Activated CD8-positive, alpha-beta T cell treated with anti-CD3 and anti-CD28 coated beads for 36 hours (primary cell): ENCODE measurements around the gene SNX27. TPM values are rescaled to one million over a fixed set of nuclear protein-coding genes. Genes with fewer than 3 reads are reported as not detected.
"Not testable (repeated sequence)": the region's sequence is repeated elsewhere in the genome, so short reads cannot be mapped to it uniquely, and the experiment has no call there.

Experiments
- ATAC-seq: fragments of 200-7000 bp; cut with Tn5 transposase; one replicate; pipeline ENCODE4 v1.10.0; 2021; ENCODE audit warnings: mild to moderate bottlenecking, moderate library complexity
- CTCF ChIA-PET: fragments of 350-600 bp; sonication (Branson Sonifier 250); formaldehyde crosslinking; loops from one replicate; lab custom pipeline; 2021; ENCODE audit warnings: antibody characterized with exemption; lab: Charles Lee
- POLR2A ChIA-PET: fragments of 350-600 bp; sonication (Branson Sonifier 250); formaldehyde crosslinking; loops from one replicate; lab custom pipeline; 2021; ENCODE audit warnings: antibody characterized with exemption; lab: Charles Lee
- DNase-seq: peaks from one replicate; pipeline ENCODE4 v3.0.0-alpha.2; 2020
- H3K27ac Mint-ChIP-seq: one replicate; pipeline ENCODE4 v1.8.0; 2021; ENCODE audit warnings: mild to moderate bottlenecking, mixed read lengths
- H3K27me3 Mint-ChIP-seq: one replicate; pipeline ENCODE4 v1.8.0; 2021; ENCODE audit warnings: mixed read lengths
- H3K36me3 Mint-ChIP-seq: one replicate; pipeline ENCODE4 v1.8.0; 2021; ENCODE audit warnings: low read depth, mixed read lengths
- H3K4me1 Mint-ChIP-seq: one replicate; pipeline ENCODE4 v1.8.0; 2021; ENCODE audit warnings: low read depth, mixed read lengths
- H3K4me3 Mint-ChIP-seq: one replicate; pipeline ENCODE4 v1.8.0; 2021; ENCODE audit warnings: mild to moderate bottlenecking, moderate library complexity, mixed read lengths
- H3K9me3 Mint-ChIP-seq: one replicate; pipeline ENCODE4 v1.8.0; 2021; ENCODE audit warnings: mixed read lengths
- intact Hi-C: fragments of 100-400 bp; cut with micrococcal nuclease; formaldehyde crosslinking; loops from one replicate; pipeline ENCODE4 v1.10.0; 2022
- total RNA-seq, 2 experiments: library from RNA; stranded (reverse); gene quantifications; one replicate each; pipeline ENCODE4 v1.2.3, GENCODE V29; 2021
- TF ChIP-seq, protein P1 (sequence below): fragments of 200-600 bp; IDR thresholded peaks from one replicate; pipeline ENCODE4 v1.8.0; 2022; ENCODE audit warnings: antibody characterized with exemption, mild to moderate bottlenecking

Gene SNX27
- total RNA-seq, 2 experiments from 2014 or later, result 27.2 to 29.5 TPM

DNA sequence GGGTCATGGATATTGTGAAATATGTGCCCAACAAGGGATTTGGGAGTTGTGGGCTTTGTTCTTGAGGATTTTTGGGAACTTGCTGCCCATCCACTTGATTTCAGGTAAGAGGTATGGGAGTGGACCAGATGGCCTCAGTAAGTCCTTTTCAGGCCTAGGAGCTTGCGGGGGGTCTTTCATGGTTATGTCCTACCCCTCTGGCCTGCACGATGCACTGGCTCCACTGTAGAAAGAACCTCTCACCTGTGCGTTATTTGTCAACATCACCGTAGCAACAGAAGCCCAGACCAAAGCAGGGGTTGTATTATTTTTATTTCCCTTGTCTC, 118.1 kb downstream of the SNX27 start:
- ChIA-PET POLR2A (interaction anchor here (0.9 kb wide), 1 partner anchor 32 kb away, joined by 3 read pairs; no protein-coding TSS in a partner anchor), CTCF (no interaction called here)
- intact Hi-C loops, result loop anchor here (10.0 kb wide), 2 partner anchors 65 to 285 kb away; no protein-coding TSS in a partner anchor
- Mint-ChIP-seq H3K27me3 (peaks cover 30% of the 10 kb centered on the region), H3K4me3 (no peak overlapping the region), H3K27ac (no peak overlapping the region), H3K36me3 (no peaks in the 10 kb centered on the region), H3K9me3 (no peaks in the 10 kb centered on the region), H3K4me1 (no peaks in the 10 kb centered on the region)
- TF ChIP-seq, protein P1, sequence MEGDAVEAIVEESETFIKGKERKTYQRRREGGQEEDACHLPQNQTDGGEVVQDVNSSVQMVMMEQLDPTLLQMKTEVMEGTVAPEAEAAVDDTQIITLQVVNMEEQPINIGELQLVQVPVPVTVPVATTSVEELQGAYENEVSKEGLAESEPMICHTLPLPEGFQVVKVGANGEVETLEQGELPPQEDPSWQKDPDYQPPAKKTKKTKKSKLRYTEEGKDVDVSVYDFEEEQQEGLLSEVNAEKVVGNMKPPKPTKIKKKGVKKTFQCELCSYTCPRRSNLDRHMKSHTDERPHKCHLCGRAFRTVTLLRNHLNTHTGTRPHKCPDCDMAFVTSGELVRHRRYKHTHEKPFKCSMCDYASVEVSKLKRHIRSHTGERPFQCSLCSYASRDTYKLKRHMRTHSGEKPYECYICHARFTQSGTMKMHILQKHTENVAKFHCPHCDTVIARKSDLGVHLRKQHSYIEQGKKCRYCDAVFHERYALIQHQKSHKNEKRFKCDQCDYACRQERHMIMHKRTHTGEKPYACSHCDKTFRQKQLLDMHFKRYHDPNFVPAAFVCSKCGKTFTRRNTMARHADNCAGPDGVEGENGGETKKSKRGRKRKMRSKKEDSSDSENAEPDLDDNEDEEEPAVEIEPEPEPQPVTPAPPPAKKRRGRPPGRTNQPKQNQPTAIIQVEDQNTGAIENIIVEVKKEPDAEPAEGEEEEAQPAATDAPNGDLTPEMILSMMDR, result no peak
- DNase-seq, result no peak
- no peak for ATAC-seq

DNA sequence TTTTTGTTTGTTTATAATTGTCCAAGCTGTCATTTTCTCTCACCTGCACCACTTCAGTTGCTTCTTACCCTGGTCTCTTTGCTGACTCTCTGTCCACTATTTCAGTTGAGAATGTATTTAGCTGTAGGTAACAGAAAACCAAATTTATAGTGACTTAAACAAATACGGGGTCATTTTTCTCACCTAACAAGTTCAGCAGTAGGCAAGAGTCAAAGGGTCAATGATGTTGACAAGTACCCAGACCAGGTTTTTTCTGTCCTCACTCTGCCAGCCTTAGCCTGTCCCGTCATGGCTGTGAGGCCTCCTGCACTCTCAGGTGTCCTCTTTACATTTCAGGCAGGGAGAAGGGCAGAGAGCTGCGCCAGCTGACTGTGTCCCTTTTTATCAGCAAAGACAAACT, 121.3 kb downstream of the SNX27 start:
- H3K9me3 Mint-ChIP-seq, result peaks cover 8% of the 10 kb centered on the region
- intact Hi-C loops, result loop anchor here (10.0 kb wide), 1 partner anchor 288 kb away; no protein-coding TSS in a partner anchor
- ChIA-PET CTCF (interaction anchor here (1.4 to 3.5 kb wide), 5 partner anchors 40 to 309 kb away, joined by 3 to 34 read pairs (median 4); no protein-coding TSS in a partner anchor), POLR2A (no interaction called here)
- no peak overlapping the region for H3K4me3 Mint-ChIP-seq
- no peaks in the 10 kb centered on the region for H3K4me1 Mint-ChIP-seq
- no peak overlapping the region for H3K27ac Mint-ChIP-seq
- TF ChIP-seq, protein P1, result no peak
- DNase-seq, result no peak
- no peak for ATAC-seq
- peaks cover 3% of the 10 kb centered on the region for H3K36me3 Mint-ChIP-seq
- H3K27me3 Mint-ChIP-seq, result peaks cover 20% of the 10 kb centered on the region

DNA sequence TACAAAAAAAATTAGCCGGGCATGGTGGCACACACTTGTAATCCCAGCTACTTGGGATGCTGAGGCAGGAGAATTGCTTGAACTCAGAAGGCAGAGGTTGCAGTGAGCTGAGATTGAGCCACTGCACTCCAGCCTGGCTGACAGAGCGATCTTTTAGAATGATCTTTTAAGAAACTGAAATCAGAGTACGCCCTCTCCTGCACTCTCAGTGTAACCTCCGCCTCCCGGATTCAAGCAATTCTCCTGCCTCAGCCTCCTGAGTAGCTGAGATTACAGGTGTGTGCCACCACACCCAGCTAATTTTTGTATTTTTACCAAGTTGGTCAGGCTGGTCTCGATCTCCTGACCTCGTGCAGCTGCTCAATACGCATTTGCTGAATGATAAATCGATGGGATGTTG, 122.1 kb downstream of the SNX27 start:
- intact Hi-C loops, result loop anchor here (10.0 kb wide), 1 partner anchor 289 kb away; no protein-coding TSS in a partner anchor
- POLR2A ChIA-PET, H3K27ac Mint-ChIP-seq, ATAC-seq, DNase-seq, H3K4me3 Mint-ChIP-seq, H3K4me1 Mint-ChIP-seq, H3K36me3 Mint-ChIP-seq: not testable (repeated sequence)
- CTCF ChIA-PET, result interaction anchor here (1.0 to 3.5 kb wide), 20 partner anchors 11 to 433 kb away, joined by 3 to 34 read pairs (median 4); partner anchors contain the start of genes CELF3 and RIIAD1
- H3K9me3 Mint-ChIP-seq, result peaks cover 10% of the 10 kb centered on the region
- H3K27me3 Mint-ChIP-seq, result peaks cover 14% of the 10 kb centered on the region

DNA sequence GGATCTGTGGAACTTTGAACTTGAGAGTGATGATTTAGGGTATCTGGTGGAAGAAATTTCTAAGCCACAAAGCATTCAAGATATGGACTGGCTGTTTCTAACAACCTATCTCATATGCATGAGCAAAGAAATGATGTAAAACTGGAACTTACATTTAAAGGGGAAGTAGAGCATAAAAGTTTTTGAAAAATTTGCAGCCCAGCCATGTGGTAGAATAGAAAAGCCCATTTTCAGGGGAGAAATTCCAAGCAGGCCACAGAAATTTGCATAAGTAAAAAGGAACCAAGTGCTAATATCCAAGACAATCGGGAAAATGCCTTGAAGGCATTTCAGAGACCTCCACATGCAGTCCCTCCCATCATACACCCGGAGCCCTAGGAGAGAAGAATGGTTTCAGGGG, 125.2 kb downstream of the SNX27 start:
- no peak for DNase-seq
- peaks cover 4% of the 10 kb centered on the region for H3K4me1 Mint-ChIP-seq
- intact Hi-C loops, result loop anchor here (5.0 to 10.0 kb wide), 2 partner anchors 145 to 292 kb away; no protein-coding TSS in a partner anchor
- H3K36me3 Mint-ChIP-seq, result peaks cover 3% of the 10 kb centered on the region
- POLR2A ChIA-PET, result no interaction called here
- CTCF ChIA-PET, result no interaction called here
- peaks cover 10% of the 10 kb centered on the region for H3K9me3 Mint-ChIP-seq
- no peak for ATAC-seq
- H3K27ac Mint-ChIP-seq, result no peak overlapping the region
- TF ChIP-seq, protein P1, result no peak
- no peak overlapping the region for H3K4me3 Mint-ChIP-seq
- peaks cover 4% of the 10 kb centered on the region for H3K27me3 Mint-ChIP-seq

DNA sequence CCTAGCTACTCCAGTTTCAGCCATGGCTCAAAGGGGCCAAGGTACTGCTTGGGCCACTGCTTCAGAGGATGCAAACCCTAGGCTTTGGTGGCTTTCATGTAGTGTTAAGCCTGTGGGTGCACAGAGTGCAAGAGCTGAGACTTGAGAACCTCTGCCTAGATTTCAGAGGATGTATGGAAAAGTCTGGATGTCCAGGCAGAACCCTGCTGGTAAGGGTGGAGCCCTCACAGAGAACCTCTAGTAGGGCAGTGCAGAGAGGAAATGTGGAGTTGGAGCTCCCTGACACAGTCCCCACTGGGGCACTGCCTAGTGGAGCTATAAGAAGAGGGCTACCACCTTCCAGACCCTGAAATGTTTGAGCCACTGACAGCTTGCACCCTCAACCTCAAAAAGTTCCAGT, 125.6 kb downstream of the SNX27 start:
- TF ChIP-seq, protein P1, result no peak
- peaks cover 4% of the 10 kb centered on the region for H3K27me3 Mint-ChIP-seq
- DNase-seq (no peak), ATAC-seq (no peak)
- POLR2A ChIA-PET, result no interaction called here
- no peak overlapping the region for H3K27ac Mint-ChIP-seq
- CTCF ChIA-PET, result no interaction called here
- H3K9me3 Mint-ChIP-seq, result peaks cover 10% of the 10 kb centered on the region
- intact Hi-C loops, result loop anchor here (5.0 to 10.0 kb wide), 2 partner anchors 145 to 293 kb away; no protein-coding TSS in a partner anchor
- H3K4me3 Mint-ChIP-seq, result no peak overlapping the region
- H3K4me1 Mint-ChIP-seq, result peaks cover 4% of the 10 kb centered on the region
- H3K36me3 Mint-ChIP-seq, result peaks cover 3% of the 10 kb centered on the region
